K562 (cell line): ENCODE results near the gene LILRB3. TPM values are rescaled to one million over a fixed set of nuclear protein-coding genes. Genes with fewer than 3 reads are reported as not detected.
A peak's percentile ranks its signal among the peaks of the same experiment; 100 is the strongest.

ENCODE experiments used
- E2F4 ChIP-seq: sonication (generic); formaldehyde crosslinking; IDR thresholded peaks from 2 replicates; pipeline ENCODE4 v1.8.0; 2022; ENCODE audit warnings: mild to moderate bottlenecking, low read depth, missing genetic modification reagents
- E4F1 ChIP-seq: fragments of 250-450 bp; sonication (Bioruptor Pico); IDR thresholded peaks from 2 replicates; pipeline ENCODE4 v1.5.0; 2021; ENCODE audit warnings: mild to moderate bottlenecking, borderline replicate concordance
- FOXJ3 ChIP-seq: sonication (generic); formaldehyde crosslinking; IDR thresholded peaks from 2 replicates; pipeline ENCODE4 v1.4.0; 2020; ENCODE audit warnings: mild to moderate bottlenecking, missing genetic modification reagents
- HES1 ChIP-seq: fragments of 450-650 bp; IDR thresholded peaks from 2 replicates; pipeline ENCODE4 v1.6.1; 2016; ENCODE audit warnings: low read depth, mild to moderate bottlenecking, moderate library complexity
- LARP7 ChIP-seq: fragments of 450-650 bp; IDR thresholded peaks from 2 replicates; pipeline ENCODE4 v1.6.1; 2016
- MECOM ChIP-seq: fragments of 250-450 bp; sonication (Bioruptor Pico); IDR thresholded peaks from 2 replicates; pipeline ENCODE4 v1.8.0; 2022; ENCODE audit warnings: inconsistent platforms
- MXI1 ChIP-seq: IDR thresholded peaks from 2 replicates; pipeline ENCODE4 v1.6.1; 2011; ENCODE audit warnings: low read depth, mild to moderate bottlenecking, improper control_type of control experiment, low read length
- NFXL1 ChIP-seq: fragments of 450-650 bp; formaldehyde crosslinking; IDR thresholded peaks from 2 replicates; pipeline ENCODE4 v1.4.0; 2021; ENCODE audit warnings: mild to moderate bottlenecking
- RBM14 ChIP-seq: fragments of 200-400 bp; formaldehyde crosslinking; IDR thresholded peaks from 2 replicates; pipeline ENCODE4 v1.6.1; 2018; ENCODE audit warnings: low read depth, mild to moderate bottlenecking, low read length, moderate library complexity, borderline replicate concordance; ENCODE audit not compliant: insufficient read depth
- RFX7 ChIP-seq: fragments of 250-450 bp; sonication (Bioruptor Pico); IDR thresholded peaks from 2 replicates; pipeline ENCODE4 v1.5.1; 2021; ENCODE audit warnings: mild to moderate bottlenecking
- SIN3A ChIP-seq, 2 experiments: fragments of 150-350 bp in 1 of 2; IDR thresholded peaks; 2 replicates each; pipeline ENCODE4 v1.6.1; 2011 to 2016; ENCODE audit warnings: borderline replicate concordance in 2 of 2, low read depth in 2 of 2, low read length in 2 of 2, mild to moderate bottlenecking in 2 of 2, moderate library complexity in 2 of 2; ENCODE audit not compliant: control insufficient read depth in 1 of 2
- TAF9B ChIP-seq: fragments of 450-650 bp; IDR thresholded peaks from 2 replicates; pipeline ENCODE4 v1.6.1; 2018; ENCODE audit warnings: mild to moderate bottlenecking; ENCODE audit not compliant: partially characterized antibody
- ZFX ChIP-seq: sonication (generic); formaldehyde crosslinking; IDR thresholded peaks from 2 replicates; pipeline ENCODE4 v1.8.0; 2022; ENCODE audit warnings: mild to moderate bottlenecking, missing genetic modification reagents, moderate library complexity
- ZNF174 ChIP-seq: fragments of 250-450 bp; sonication (Bioruptor Pico); IDR thresholded peaks from 2 replicates; pipeline ENCODE4 v1.4.0; 2020; ENCODE audit warnings: mild to moderate bottlenecking
- ZNF354B ChIP-seq: fragments of 250-450 bp; sonication (Bioruptor Pico); IDR thresholded peaks from 2 replicates; pipeline ENCODE4 v1.4.0; 2020
- ZNF41 ChIP-seq: fragments of 250-450 bp; sonication (Bioruptor Pico); conservative IDR thresholded peaks from 2 replicates; pipeline ENCODE4 v1.4.0; 2020; ENCODE audit warnings: mild to moderate bottlenecking
- ZNF507 ChIP-seq: conservative IDR thresholded peaks from 2 replicates; pipeline ENCODE4 v1.6.1; 2017; ENCODE audit warnings: missing genetic modification characterization, missing compliant biosample characterization
- ZNF586 ChIP-seq: fragments of 450-650 bp; formaldehyde crosslinking; conservative IDR thresholded peaks from 2 replicates; pipeline ENCODE4 v1.4.0; 2020; ENCODE audit warnings: mild to moderate bottlenecking, moderate library complexity
- ZNF589 ChIP-seq: fragments of 200-800 bp; sonication (Bioruptor generic); IDR thresholded peaks from 2 replicates; pipeline ENCODE4 v1.6.1; 2016; ENCODE audit warnings: low read depth, missing genetic modification characterization, missing compliant biosample characterization
- ZNF75A ChIP-seq: fragments of 450-650 bp; formaldehyde crosslinking; IDR thresholded peaks from 2 replicates; pipeline ENCODE4 v1.4.0; 2020; ENCODE audit warnings: mild to moderate bottlenecking
- polyA plus RNA-seq, 8 experiments: library from polyadenylated mRNA; depleted of rRNA in 4 of 8; stranded (reverse) in 5 of 8; unstranded in 3 of 8; fragments of >200 nt; fragmentation: Nextera tagmentation in 2 of 8; fragmentation: Illumina TruSeq in 1 of 8; extraction: Ambion mirVana in 2 of 8; extraction: Trizol in 1 of 8; gene quantifications; 2 replicates each; pipeline versions ENCODE4 v1.2.1 to v1.2.3, GENCODE V29; 2011 to 2014; ENCODE audit warnings: inconsistent platforms in 1 of 8, missing spikeins in 1 of 8
- total RNA-seq, 7 experiments: library from RNA; depleted of rRNA in 6 of 7; stranded (reverse); fragments of >200 nt in 6 of 7; fragmentation: Illumina TruSeq in 2 of 7; extraction: Trizol in 2 of 7; gene quantifications; 2 replicates each; pipeline versions ENCODE4 v1.2.1 to v1.2.3, GENCODE V29; 2011 to 2021; ENCODE audit warnings: low replicate concordance in 1 of 7
- TF ChIP-seq, protein P1 (sequence below): fragments of 450-650 bp; IDR thresholded peaks from 2 replicates; pipeline ENCODE4 v1.6.1; 2016; ENCODE audit warnings: borderline replicate concordance

Gene LILRB3
- total and polyA plus RNA-seq, 9 of the 15 experiments (the other 6 are each of a cell fraction or from before 2014, with no cell fraction given), result 0.01 to 0.09 TPM; not detected in 7

DNA sequence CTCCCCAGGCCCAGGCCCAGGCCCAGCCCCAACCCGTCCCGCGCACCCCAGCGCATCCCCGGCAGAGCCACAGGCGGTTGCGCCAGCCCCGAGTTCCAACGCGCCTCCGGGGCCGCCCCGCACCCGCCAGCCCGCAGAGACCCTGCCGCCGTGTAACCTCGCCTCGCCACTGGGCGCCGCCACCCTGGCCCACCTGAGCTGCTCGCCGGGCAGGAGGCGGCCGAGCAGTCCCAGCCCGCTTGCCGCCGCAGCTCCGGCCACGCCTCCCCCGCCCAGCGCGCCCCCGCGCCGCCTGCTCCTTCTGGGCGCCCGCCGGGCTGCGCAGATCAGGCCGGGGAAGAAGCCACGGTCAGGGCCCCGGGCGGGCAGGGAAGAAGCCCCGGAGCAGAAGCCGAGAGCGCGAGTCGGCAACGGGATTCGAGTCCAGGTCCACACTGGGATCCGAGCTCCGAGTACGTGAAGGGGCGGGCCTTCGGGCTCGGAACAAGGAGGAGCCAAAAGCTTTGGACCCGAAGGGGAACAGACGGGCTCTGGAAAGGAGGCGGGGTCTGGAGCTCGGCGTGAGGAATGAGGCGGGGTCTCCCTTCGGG, 33.6 kb downstream of the LILRB3 start, which contains the start of gene MBOAT7 (continued):
- TF ChIP-seq ZNF75A (CRISPR knock-in tag), result no peak
- peak; percentile 69 for TF ChIP-seq ZFX
- TF ChIP-seq TAF9B, result no peak
- no peak for TF ChIP-seq ZNF174
- TF ChIP-seq SIN3A (IDR thresholded peaks at IDR 0.05; ENCODE audit: borderline replicate concordance in 2 of 2, control insufficient read depth in 1 of 2, low read depth in 2 of 2, low read length in 2 of 2), result peak; percentile 50 to 64; a peak in 2 of 4 replicates
- no peak for TF ChIP-seq MECOM
- no peak for TF ChIP-seq MXI1
- TF ChIP-seq ZNF586 (CRISPR knock-in tag), result no peak
- TF ChIP-seq, protein P1, sequence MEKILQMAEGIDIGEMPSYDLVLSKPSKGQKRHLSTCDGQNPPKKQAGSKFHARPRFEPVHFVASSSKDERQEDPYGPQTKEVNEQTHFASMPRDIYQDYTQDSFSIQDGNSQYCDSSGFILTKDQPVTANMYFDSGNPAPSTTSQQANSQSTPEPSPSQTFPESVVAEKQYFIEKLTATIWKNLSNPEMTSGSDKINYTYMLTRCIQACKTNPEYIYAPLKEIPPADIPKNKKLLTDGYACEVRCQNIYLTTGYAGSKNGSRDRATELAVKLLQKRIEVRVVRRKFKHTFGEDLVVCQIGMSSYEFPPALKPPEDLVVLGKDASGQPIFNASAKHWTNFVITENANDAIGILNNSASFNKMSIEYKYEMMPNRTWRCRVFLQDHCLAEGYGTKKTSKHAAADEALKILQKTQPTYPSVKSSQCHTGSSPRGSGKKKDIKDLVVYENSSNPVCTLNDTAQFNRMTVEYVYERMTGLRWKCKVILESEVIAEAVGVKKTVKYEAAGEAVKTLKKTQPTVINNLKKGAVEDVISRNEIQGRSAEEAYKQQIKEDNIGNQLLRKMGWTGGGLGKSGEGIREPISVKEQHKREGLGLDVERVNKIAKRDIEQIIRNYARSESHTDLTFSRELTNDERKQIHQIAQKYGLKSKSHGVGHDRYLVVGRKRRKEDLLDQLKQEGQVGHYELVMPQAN, result no peak
- no peak for TF ChIP-seq ZNF589 (CRISPR knock-in tag)
- TF ChIP-seq RBM14, result no peak
- TF ChIP-seq NFXL1 (CRISPR knock-in tag), result no peak
- no peak for TF ChIP-seq FOXJ3
- no peak for TF ChIP-seq ZNF354B (CRISPR knock-in tag)
- no peak; the same call in 1 of the 2 replicates for TF ChIP-seq E2F4 (CRISPR knock-in tag)
- TF ChIP-seq HES1, result no peak
- no peak for TF ChIP-seq RFX7
- TF ChIP-seq LARP7, result no peak
- no peak for TF ChIP-seq ZNF507 (tag)
- TF ChIP-seq ZNF41, result no peak
- TF ChIP-seq E4F1 (CRISPR knock-in tag), result no peak
